Esophagus (tissue), 2 donors: ENCODE results near the gene BICRA. TPM values are rescaled to one million over a fixed set of nuclear protein-coding genes. Genes with fewer than 3 reads are reported as not detected.

ENCODE experiments used
- H3K27ac ChIP-seq, 2 donors: one replicate each; pipeline ENCODE4 v1.5.1; 2013; ENCODE audit warnings: low read depth in 2 of 2, mild to moderate bottlenecking in 2 of 2, inconsistent platforms in 1 of 2, low read length in 1 of 2, moderate library complexity in 1 of 2
- H3K27me3 ChIP-seq, 2 donors: one replicate each; pipeline ENCODE4 v1.6.1; 2013; ENCODE audit warnings: low read length in 2 of 2, control low read depth in 1 of 2, mild to moderate bottlenecking in 1 of 2; ENCODE audit not compliant: insufficient read depth in 2 of 2, control insufficient read depth in 1 of 2
- H3K36me3 ChIP-seq, 2 donors: one replicate each; pipeline ENCODE4 v1.6.1; 2013; ENCODE audit warnings: low read length in 1 of 2; ENCODE audit not compliant: control insufficient read depth in 2 of 2, insufficient read depth in 2 of 2
- H3K4me1 ChIP-seq, 2 donors: one replicate each; pipeline ENCODE4 v1.6.1; 2013; ENCODE audit warnings: low read length in 1 of 2; ENCODE audit not compliant: control insufficient read depth in 2 of 2, insufficient read depth in 2 of 2
- H3K4me3 ChIP-seq, 2 donors: one replicate each; pipeline ENCODE4 v1.5.1; 2013; ENCODE audit warnings: low read length in 2 of 2, mild to moderate bottlenecking in 2 of 2, low read depth in 1 of 2, moderate library complexity in 1 of 2
- H3K9me3 ChIP-seq, 2 donors: one replicate each; pipeline ENCODE4 v1.6.1; 2013; ENCODE audit warnings: mild to moderate bottlenecking in 2 of 2, low read depth in 1 of 2, low read length in 1 of 2, moderate library complexity in 1 of 2; ENCODE audit not compliant: control insufficient read depth in 2 of 2, insufficient read depth in 1 of 2
- WGBS, 2 donors: extraction: QIAGEN DNeasy Blood & Tissue Kit; methylation state at CpG; one replicate each; pipeline ENCODE4 v1.1.7; 2013; 5-methylcytosine and 5-hydroxymethylcytosine counted together
- polyA plus RNA-seq, 2 donors: library from polyadenylated mRNA; stranded (reverse); fragments of 200-250 nt; gene quantifications; one replicate each; pipeline ENCODE4 v1.2.3, GENCODE V29; 2013
- donor health status: healthy with polysubstance abuse.
- donor health status: Bipolar disorder and iron deficiency.

BICRA gene
- polyA plus RNA-seq, 2 donors, result 4.0 to 8.5 TPM

- Histone ChIP-seq H3K36me3 (peaks cover 0 to 5% of the 10 kb centered on the region in 2 donors), H3K9me3 (no peaks in the 10 kb centered on the region), H3K4me1 (peaks cover 4 to 12% of the 10 kb centered on the region in 2 donors), H3K27ac (no peak overlapping the region), H3K4me3 (no peak overlapping the region), H3K27me3 (no peaks in the 10 kb centered on the region)
- 55 to 59% methylated on average over 3 of the region's 3 CpGs for WGBS, 2 donors
These were observed 43.4 kb downstream of the BICRA start for GRCh38 chr19:47652285-47652684.

GRCh38 chr19:47653856-47654255 is 44.9 kb downstream of the BICRA start:
- 93 to 97% methylated on average over 13 of the region's 13 CpGs for WGBS, 2 donors

GRCh38 chr19:47657719-47658118 is 48.8 kb downstream of the BICRA start:
- H3K4me1 ChIP-seq, result peaks cover 10 to 11% of the 10 kb centered on the region in 2 donors
- H3K36me3 ChIP-seq, result peaks cover 0 to 3% of the 10 kb centered on the region in 2 donors
- no peaks in the 10 kb centered on the region for H3K27me3 ChIP-seq
- 77 to 81% methylated on average over 3 of the region's 3 CpGs for WGBS, 2 donors
- no peak overlapping the region for H3K4me3 ChIP-seq
- H3K27ac ChIP-seq, result no peak overlapping the region
- no peaks in the 10 kb centered on the region for H3K9me3 ChIP-seq

More at GRCh38 chr19:47653856-47654255, 44.9 kb downstream of the BICRA start:
- peaks cover 0 to 5% of the 10 kb centered on the region in 2 donors for H3K36me3 ChIP-seq
- H3K27ac ChIP-seq, result no peak overlapping the region
- peaks cover 2 to 11% of the 10 kb centered on the region in 2 donors for H3K4me1 ChIP-seq
- H3K4me3 ChIP-seq, result no peak overlapping the region
- H3K27me3 ChIP-seq, result no peaks in the 10 kb centered on the region
- H3K9me3 ChIP-seq, result no peaks in the 10 kb centered on the region

GRCh38 chr19:47658431-47659348 is 49.8 kb downstream of the BICRA start:
- Histone ChIP-seq H3K27ac (no peak overlapping the region), H3K36me3 (peaks cover 0 to 3% of the 10 kb centered on the region in 2 donors), H3K4me3 (no peak overlapping the region), H3K27me3 (no peaks in the 10 kb centered on the region), H3K9me3 (no peaks in the 10 kb centered on the region), H3K4me1 (peaks cover 10 to 11% of the 10 kb centered on the region in 2 donors)
- 71 to 81% methylated on average over 24 of the region's 24 CpGs for WGBS, 2 donors

- Histone ChIP-seq H3K27me3 (no peaks in the 10 kb centered on the region), H3K27ac (peak overlapping the region in 1 of 2 donors; percentile 54), H3K36me3 (peaks cover 0 to 3% of the 10 kb centered on the region in 2 donors), H3K9me3 (no peaks in the 10 kb centered on the region), H3K4me3 (no peak overlapping the region), H3K4me1 (peaks cover 15 to 18% of the 10 kb centered on the region in 2 donors)
- WGBS, 2 donors, result 67 to 68% methylated on average over 6 of the region's 6 CpGs
These were observed 51.5 kb downstream of the BICRA start for GRCh38 chr19:47660435-47660832.

- Histone ChIP-seq H3K4me1 (peaks cover 15 to 18% of the 10 kb centered on the region in 2 donors), H3K27ac (peak overlapping the region; percentile 17 to 61)
These were observed 52.2 kb downstream of the BICRA start for GRCh38 chr19:47661161-47661560.

GRCh38 chr19:47661611-47662010 is 52.7 kb downstream of the BICRA start:
- H3K4me3 ChIP-seq, result no peak overlapping the region
- H3K4me1 ChIP-seq, result peaks cover 15 to 18% of the 10 kb centered on the region in 2 donors
- 93 to 95% methylated on average over 4 of the region's 4 CpGs for WGBS, 2 donors
- peak overlapping the region; percentile 17 to 61 for H3K27ac ChIP-seq
- H3K9me3 ChIP-seq, result no peaks in the 10 kb centered on the region
- H3K36me3 ChIP-seq, result peaks cover 0 to 3% of the 10 kb centered on the region in 2 donors
- no peaks in the 10 kb centered on the region for H3K27me3 ChIP-seq

More at GRCh38 chr19:47661161-47661560, 52.2 kb downstream of the BICRA start:
- 86 to 89% methylated on average over 12 to 16 of the region's 16 CpGs for WGBS, 2 donors
- Histone ChIP-seq H3K4me3 (no peak overlapping the region), H3K27me3 (no peaks in the 10 kb centered on the region), H3K36me3 (peaks cover 0 to 3% of the 10 kb centered on the region in 2 donors), H3K9me3 (no peaks in the 10 kb centered on the region)

GRCh38 chr19:47663435-47663910 is 54.5 kb downstream of the BICRA start:
- peaks cover 17 to 18% of the 10 kb centered on the region in 2 donors for H3K4me1 ChIP-seq
- peak overlapping the region; percentile 90 to 93 for H3K27ac ChIP-seq
- H3K27me3 ChIP-seq, result no peaks in the 10 kb centered on the region
- H3K36me3 ChIP-seq, result peaks cover 0 to 3% of the 10 kb centered on the region in 2 donors
- H3K4me3 ChIP-seq, result no peak overlapping the region
- H3K9me3 ChIP-seq, result no peaks in the 10 kb centered on the region
- WGBS, 2 donors, result 74 to 76% methylated on average over 3 of the region's 3 CpGs

- H3K4me3 ChIP-seq, result no peak overlapping the region
- no peaks in the 10 kb centered on the region for H3K9me3 ChIP-seq
- H3K36me3 ChIP-seq, result peaks cover 0 to 3% of the 10 kb centered on the region in 2 donors
- peaks cover 17 to 18% of the 10 kb centered on the region in 2 donors for H3K4me1 ChIP-seq
- H3K27me3 ChIP-seq, result no peaks in the 10 kb centered on the region
- WGBS, 2 donors, result 65 to 75% methylated on average over 24 of the region's 24 CpGs
- H3K27ac ChIP-seq, result peak overlapping the region; percentile 90 to 93
These were observed 55.2 kb downstream of the BICRA start for GRCh38 chr19:47663911-47664771.
